ENCODE measurements around the gene FAM83F. TPM values are rescaled to one million over a fixed set of nuclear protein-coding genes. Genes with fewer than 3 reads are reported as not detected.

FAM83F gene
- total and polyA plus RNA-seq, 12 donors = under 0.01 to 0.39 (median 0.11) TPM; not detected in 1

- Histone ChIP-seq H3K4me1 (replicated peaks in 1 of 2) (peaks cover 0 to 26% of the 10 kb centered on the region in 2 donors), H3K27ac (no peak overlapping the region), H3K4me3 (no peak overlapping the region), H3K27me3 (no peaks in the 10 kb centered on the region), H3K36me3 (replicated peaks in 1 of 2) (no peaks in the 10 kb centered on the region), H3K9me3 (replicated peaks in 1 of 3) (no peaks in the 10 kb centered on the region)
- intact Hi-C loops (cut with DNase I) = no loop called here
- WGBS, 4 donors = 69 to 77% (median 75%) methylated on average over 6 of the region's 6 CpGs
- no peak for DNase-seq
- TF ChIP-seq CTCF (IDR thresholded peaks at IDR 0.05) (no peak), POLR2A (IDR thresholded peaks at IDR 0.05) (no peak)
Observed at GRCh38 chr22:40036126-40036525, 41.4 kb downstream of the FAM83F start.

- H3K9me3 ChIP-seq (replicated peaks in 1 of 3) = no peaks in the 10 kb centered on the region
- DNase-seq = peak; percentile 61 to 87 (median 80)
- intact Hi-C loops (cut with DNase I) = no loop called here
- no peak overlapping the region for H3K4me3 ChIP-seq
- peaks cover 0 to 22% of the 10 kb centered on the region in 2 donors for H3K4me1 ChIP-seq (replicated peaks in 1 of 2)
- no peaks in the 10 kb centered on the region for H3K36me3 ChIP-seq (replicated peaks in 1 of 2)
- no peaks in the 10 kb centered on the region for H3K27me3 ChIP-seq
- peak; percentile 40 to 83 (median 70) for TF ChIP-seq CTCF (IDR thresholded peaks at IDR 0.05)
- TF ChIP-seq POLR2A (IDR thresholded peaks at IDR 0.05) = no peak
- H3K27ac ChIP-seq = no peak overlapping the region
- WGBS, 4 donors = 27 to 43% (median 30%) methylated on average over 7 to 13 of the region's 13 CpGs
Observed at GRCh38 chr22:40036591-40037225, 42.0 kb downstream of the FAM83F start.

- WGBS, 4 donors = 85 to 94% (median 87%) methylated on average over 3 of the region's 3 CpGs
- no peaks in the 10 kb centered on the region for H3K27me3 ChIP-seq
- intact Hi-C loops (cut with DNase I) = no loop called here
- no peak for TF ChIP-seq CTCF (IDR thresholded peaks at IDR 0.05)
- no peak for TF ChIP-seq POLR2A (IDR thresholded peaks at IDR 0.05)
- no peaks in the 10 kb centered on the region for H3K9me3 ChIP-seq (replicated peaks in 1 of 3)
- H3K4me1 ChIP-seq (replicated peaks in 1 of 2) = peaks cover 0 to 18% of the 10 kb centered on the region in 2 donors
- H3K27ac ChIP-seq = no peak overlapping the region
- no peak overlapping the region for H3K4me3 ChIP-seq
- H3K36me3 ChIP-seq (replicated peaks in 1 of 2) = no peaks in the 10 kb centered on the region
- DNase-seq = no peak
Observed at GRCh38 chr22:40037320-40037719, 42.6 kb downstream of the FAM83F start.

GRCh38 chr22:40039482-40040115, 44.8 kb downstream of the FAM83F start:
- Histone ChIP-seq H3K9me3 (replicated peaks in 1 of 3) (no peaks in the 10 kb centered on the region), H3K4me1 (replicated peaks in 1 of 2) (peaks cover 6 to 26% of the 10 kb centered on the region in 2 donors), H3K4me3 (no peak overlapping the region), H3K36me3 (replicated peaks in 1 of 2) (no peaks in the 10 kb centered on the region), H3K27me3 (no peaks in the 10 kb centered on the region), H3K27ac (no peak overlapping the region)
- no peak for TF ChIP-seq POLR2A (IDR thresholded peaks at IDR 0.05)
- TF ChIP-seq CTCF (IDR thresholded peaks at IDR 0.05) = no peak
- intact Hi-C loops (cut with DNase I) = no loop called here
- WGBS, 4 donors = 48 to 55% (median 52%) methylated on average over 11 of the region's 11 CpGs
- no peak for DNase-seq
